HG03060 (cell line): ENCODE data around the gene ATP13A1.
"Not testable (repeated sequence)": the region's sequence is repeated elsewhere in the genome, so short reads cannot be mapped to it uniquely, and the experiment has no call there.

Experiments used
- ATAC-seq: cut with Tn5 transposase; IDR thresholded peaks from one replicate; pipeline ENCODE4 v1.9.1; 2021; ENCODE audit warnings: low read depth, moderate number of reproducible peaks; ENCODE audit not compliant: unreplicated experiment

The ATP13A1 gene

GRCh38 chr19:19665420-19665948, 2.0 kb upstream of the ATP13A1 start:
- ATAC-seq = not testable (repeated sequence)

GRCh38 chr19:19662871-19663255, 613 bp downstream of the ATP13A1 start:
- ATAC-seq = no peak

GRCh38 chr19:19662344-19662743, 1.1 kb downstream of the ATP13A1 start:
- no peak for ATAC-seq

- ATAC-seq = no peak
Observed at GRCh38 chr19:19661675-19662251, 1.7 kb downstream of the ATP13A1 start.

- ATAC-seq = no peak
Observed at GRCh38 chr19:19661141-19661674, 2.3 kb downstream of the ATP13A1 start.

- ATAC-seq = no peak
Observed at GRCh38 chr19:19659646-19660245, 3.7 kb downstream of the ATP13A1 start.

- no peak for ATAC-seq
Observed at GRCh38 chr19:19657397-19657783, 6.1 kb downstream of the ATP13A1 start.

GRCh38 chr19:19656451-19657396, 6.8 kb downstream of the ATP13A1 start:
- ATAC-seq = no peak

- no peak for ATAC-seq
Observed at GRCh38 chr19:19655641-19656343, 7.7 kb downstream of the ATP13A1 start.

- no peak for ATAC-seq
Observed at GRCh38 chr19:19655051-19655594, 8.4 kb downstream of the ATP13A1 start.

GRCh38 chr19:19654441-19654840, 9.0 kb downstream of the ATP13A1 start:
- ATAC-seq = no peak

GRCh38 chr19:19653597-19654147, 9.8 kb downstream of the ATP13A1 start:
- no peak for ATAC-seq

GRCh38 chr19:19652482-19653295, 10.8 kb downstream of the ATP13A1 start:
- no peak for ATAC-seq

- no peak for ATAC-seq
Observed at GRCh38 chr19:19651076-19651475, 12.4 kb downstream of the ATP13A1 start.

- no peak for ATAC-seq
Observed at GRCh38 chr19:19650331-19650730, 13.1 kb downstream of the ATP13A1 start.

- ATAC-seq = no peak
Observed at GRCh38 chr19:19649580-19649995, 13.9 kb downstream of the ATP13A1 start.

GRCh38 chr19:19649155-19649554, 14.3 kb downstream of the ATP13A1 start:
- no peak for ATAC-seq

GRCh38 chr19:19647037-19647835, 16.2 kb downstream of the ATP13A1 start:
- no peak for ATAC-seq
